Ovary (tissue), 9 donors: ENCODE measurements around the gene XPA. TPM values are rescaled to one million over a fixed set of nuclear protein-coding genes. Genes with fewer than 3 reads are reported as not detected.

Source experiments
- DNase-seq, 5 donors: peaks; one replicate each; pipeline ENCODE4 v3.0.0-alpha.2; 2019 to 2020
- H3K27ac ChIP-seq, 2 donors: fragments of 200-600 bp; one replicate each; pipeline versions ENCODE4 v1.5.1 to v1.8.0; 2019 to 2022
- H3K27me3 ChIP-seq: fragments of 200-600 bp; one replicate; pipeline ENCODE4 v1.8.0; 2022
- H3K36me3 ChIP-seq: fragments of 200-600 bp; sonication (generic); one replicate; pipeline ENCODE4 v1.5.1; 2019
- H3K4me1 ChIP-seq: one replicate; pipeline ENCODE4 v1.8.1; 2013; ENCODE audit warnings: mild to moderate bottlenecking, moderate library complexity; ENCODE audit not compliant: insufficient read depth
- H3K4me3 ChIP-seq: fragments of 200-600 bp; sonication (generic); one replicate; pipeline ENCODE4 v1.5.1; 2017
- H3K9me3 ChIP-seq, 2 donors: fragments of 200-600 bp in 1 of 2; sonication (generic) in 1 of 2; one replicate each; pipeline versions ENCODE4 v1.5.1 to v1.8.1; 2013 to 2019; ENCODE audit warnings: mild to moderate bottlenecking in 1 of 2, moderate library complexity in 1 of 2
- CTCF ChIP-seq, 3 donors: fragments of 450-650 bp in 2 of 3; fragments of 200-600 bp in 1 of 3; IDR thresholded peaks; one replicate each; pipeline versions ENCODE4 v1.5.1 to v1.8.0; 2016 to 2022; ENCODE audit warnings: antibody characterized with exemption in 3 of 3, mild to moderate bottlenecking in 1 of 3
- EP300 ChIP-seq: sonication (generic); formaldehyde crosslinking; IDR thresholded peaks from one replicate; pipeline ENCODE4 v1.6.1; 2017; ENCODE audit warnings: antibody characterized with exemption
- POLR2A ChIP-seq: fragments of 450-650 bp; IDR thresholded peaks from one replicate; pipeline ENCODE4 v1.6.1; 2017; ENCODE audit warnings: antibody characterized with exemption, mild to moderate bottlenecking, moderate library complexity
- WGBS, 3 donors: extraction: QIAGEN DNeasy Blood & Tissue Kit in 1 of 3; methylation state at CpG; one replicate each; pipeline versions ENCODE4 v1.1.5 to v1.1.7; 2013 to 2017; 5-methylcytosine and 5-hydroxymethylcytosine counted together
- intact Hi-C, 4 donors: fragments of 100-400 bp; cut with DNase I; formaldehyde crosslinking; loops; one replicate each; pipeline versions ENCODE4 v1.11.0 to v1.15.1; 2022 to 2023
- polyA plus RNA-seq, 2 donors: library from polyadenylated mRNA; stranded (reverse); fragments of 200-250 nt in 1 of 2; fragments of 350-450 nt in 1 of 2; fragmentation: Illumina TruSeq in 1 of 2; extraction: RNeasy Lipid Tissue Mini Kit (QIAGEN cat#74804) in 1 of 2; gene quantifications; one replicate each; pipeline ENCODE4 v1.2.3, GENCODE V29; 2013 to 2014
- total RNA-seq, 7 donors: library from RNA; depleted of rRNA in 2 of 7; stranded (reverse); fragments of >200 nt in 2 of 7; fragmentation: NEBNext Ultra II Directional in 3 of 7; extraction: Animal tissue kit (Norgen Biotek cat#: 25700) in 3 of 7; gene quantifications; one replicate each; pipeline versions ENCODE4 v1.1.0 to v1.2.4, GENCODE V29; 2016 to 2023
- donor health status: DM: no; HTN: no; CAD: no; lungs with moderate emphysema.
- donor health status: DM: no; HTN: no; CAD: no.
- donor health status: Bipolar disorder and iron deficiency.
- donor health status: DM: yes; HTN: yes; CAD: no.
- donor health status: DM: no; HTN: no; CAD: no.
- donor health status: DM: yes; HTN: yes; CAD: no.

XPA gene
- total and polyA plus RNA-seq, 9 donors: 13.7 to 23.6 (median 16.7) TPM

GRCh38 chr9:97632985-97633858 is 63.9 kb downstream of the XPA start, which contains the start of the genes NCBP1 and TSTD2:
TSS of gene NCBP1 (plus strand) at chr9:97633821. CDS start at chr9:97633882, 61 bp downstream.
TSS of gene TSTD2 (minus strand) at chr9:97633368. CDS start at chr9:97627562, 5,806 bp downstream.
- Histone ChIP-seq H3K9me3 (no peaks in the 10 kb centered on the region), H3K4me1 (peaks cover 9% of the 10 kb centered on the region), H3K4me3 (peak within 1 kb of the TSS; percentile 98), H3K27ac (peak within 1 kb of the TSS; percentile 92 to 94), H3K36me3 (no peaks in the 10 kb centered on the region), H3K27me3 (no peaks in the 10 kb centered on the region)
- peak; percentile 96 to 98 (median 97) for DNase-seq
- intact Hi-C loops: no loop called here
- WGBS, 3 donors: 0% methylated on average over 77 to 83 of the region's 83 CpGs
- TF ChIP-seq CTCF (IDR thresholded peaks at IDR 0.05) (peak in 1 of 3 donors; percentile 26), POLR2A (peak; percentile 82), EP300 (peak; percentile 12)

- WGBS, 3 donors: 0% methylated on average over 27 of the region's 27 CpGs
- H3K4me1 ChIP-seq: peaks cover 10% of the 10 kb centered on the region
Measured at GRCh38 chr9:97632248-97632984, 64.7 kb downstream of the XPA start.

GRCh38 chr9:97630591-97630990 is 66.5 kb downstream of the XPA start:
- H3K4me1 ChIP-seq: peaks cover 7% of the 10 kb centered on the region
- no peak for DNase-seq
- H3K27me3 ChIP-seq: no peaks in the 10 kb centered on the region
- H3K9me3 ChIP-seq: no peaks in the 10 kb centered on the region
- no peak for TF ChIP-seq POLR2A
- no peak for TF ChIP-seq EP300
- no peak for TF ChIP-seq CTCF (IDR thresholded peaks at IDR 0.05)
- H3K27ac ChIP-seq: no peak overlapping the region
- no peaks in the 10 kb centered on the region for H3K36me3 ChIP-seq
- H3K4me3 ChIP-seq: no peak overlapping the region
- intact Hi-C loops: no loop called here

More at GRCh38 chr9:97632248-97632984, 64.7 kb downstream of the XPA start:
- Histone ChIP-seq H3K27ac (peak overlapping the region; percentile 92 to 94), H3K36me3 (no peaks in the 10 kb centered on the region), H3K4me3 (peak overlapping the region; percentile 98), H3K9me3 (no peaks in the 10 kb centered on the region), H3K27me3 (no peaks in the 10 kb centered on the region)
- intact Hi-C loops: no loop called here
- TF ChIP-seq EP300 (no peak), CTCF (IDR thresholded peaks at IDR 0.05) (no peak), POLR2A (no peak)
- peak in 4 of 5 donors; percentile 66 to 77 (median 70) for DNase-seq

- TF ChIP-seq POLR2A: no peak
- Histone ChIP-seq H3K36me3 (no peaks in the 10 kb centered on the region), H3K9me3 (no peaks in the 10 kb centered on the region), H3K4me1 (peaks cover 5% of the 10 kb centered on the region), H3K27ac (no peak overlapping the region), H3K4me3 (no peak overlapping the region), H3K27me3 (no peaks in the 10 kb centered on the region)
- intact Hi-C loops: no loop called here
- no peak for DNase-seq
Measured at GRCh38 chr9:97629156-97629555, 68.0 kb downstream of the XPA start.
